ENCODE results near the gene FBXO31. TPM values are rescaled to one million over a fixed set of nuclear protein-coding genes. Genes with fewer than 3 reads are reported as not detected.

FBXO31 gene
- total RNA-seq, 1 experiment from 2014 or later = 18.8 TPM

GRCh38 chr16:87293990-87294389, 89.6 kb downstream of the FBXO31 start:
- TF ChIP-seq EZH2 (IDR thresholded peaks at IDR 0.05; ENCODE audit: low read depth) = no peak
- no peak for TF ChIP-seq CTCF (conservative IDR thresholded peaks at IDR 0.05)
- intact Hi-C loops (cut with micrococcal nuclease; ENCODE audit: unreplicated experiment) = no loop called here
- ChIA-PET POLR2A (ENCODE audit: unreplicated experiment) (no interaction called here), CTCF (no interaction called here)
- Histone ChIP-seq H2AFZ (no peak overlapping the region), H3K79me2 (ENCODE audit: low read depth) (no peaks in the 10 kb centered on the region), H3K36me3 (ENCODE audit: low read depth) (no peaks in the 10 kb centered on the region), H3K4me3 (no peak overlapping the region), H3K9me3 (ENCODE audit: insufficient read depth, low read depth) (no peaks in the 10 kb centered on the region; the same call in 1 of the 2 replicates), H3K4me1 (replicated peaks; ENCODE audit: insufficient read depth) (0 out of 2 replicates have a peak, but pooled peaks cover 9% of the 10 kb centered on the region), H3K9me2 (ENCODE audit: insufficient read depth) (no peaks in the 10 kb centered on the region), H3K27me3 (ENCODE audit: insufficient read depth, low read depth) (no peaks in the 10 kb centered on the region), H3K4me2 (no peak overlapping the region), H3K27ac (no peak overlapping the region), H4K20me1 (ENCODE audit: insufficient read depth) (no peaks in the 10 kb centered on the region), H3F3A (ENCODE audit: insufficient read depth, low read depth) (no peaks in the 10 kb centered on the region)
- no TSS peak for BruUV-seq (replicated peaks)
- DNase-seq = no peak

- no peak overlapping the region for H3K4me2 ChIP-seq
- no peak overlapping the region for H2AFZ ChIP-seq
- BruUV-seq (replicated peaks) = no TSS peak
- H3K9me2 ChIP-seq (ENCODE audit: insufficient read depth) = no peaks in the 10 kb centered on the region
- no peaks in the 10 kb centered on the region for H4K20me1 ChIP-seq (ENCODE audit: insufficient read depth)
- H3K27me3 ChIP-seq (ENCODE audit: insufficient read depth, low read depth) = no peaks in the 10 kb centered on the region
- no peak overlapping the region for H3K4me3 ChIP-seq
- CTCF ChIA-PET = no interaction called here
- H3K27ac ChIP-seq = no peak overlapping the region
- TF ChIP-seq EZH2 (IDR thresholded peaks at IDR 0.05; ENCODE audit: low read depth) (no peak), CTCF (conservative IDR thresholded peaks at IDR 0.05) (no peak)
- H3K36me3 ChIP-seq (ENCODE audit: low read depth) = no peaks in the 10 kb centered on the region
- no peak for DNase-seq
- H3F3A ChIP-seq (ENCODE audit: insufficient read depth, low read depth) = no peaks in the 10 kb centered on the region
- H3K9me3 ChIP-seq (ENCODE audit: insufficient read depth, low read depth) = no peaks in the 10 kb centered on the region; the same call in 1 of the 2 replicates
- intact Hi-C loops (cut with micrococcal nuclease; ENCODE audit: unreplicated experiment) = no loop called here
- H3K4me1 ChIP-seq (replicated peaks; ENCODE audit: insufficient read depth) = 0 out of 2 replicates have a peak, but pooled peaks cover 9% of the 10 kb centered on the region
- H3K79me2 ChIP-seq (ENCODE audit: low read depth) = no peaks in the 10 kb centered on the region
- POLR2A ChIA-PET (ENCODE audit: unreplicated experiment) = no interaction called here
Observed at GRCh38 chr16:87291944-87292343, 91.6 kb downstream of the FBXO31 start.

GRCh38 chr16:87288753-87289362, 94.7 kb downstream of the FBXO31 start:
- no peak for DNase-seq
- H3K4me2 ChIP-seq = no peak overlapping the region
- peaks cover 6% of the 10 kb centered on the region; the same call in 1 of the 2 replicates for H3K9me3 ChIP-seq (ENCODE audit: insufficient read depth, low read depth)
- H3F3A ChIP-seq (ENCODE audit: insufficient read depth, low read depth) = no peaks in the 10 kb centered on the region
- no peaks in the 10 kb centered on the region for H3K79me2 ChIP-seq (ENCODE audit: low read depth)
- no TSS peak for BruUV-seq (replicated peaks)
- H3K4me1 ChIP-seq (replicated peaks; ENCODE audit: insufficient read depth) = no peaks in the 10 kb centered on the region
- H3K36me3 ChIP-seq (ENCODE audit: low read depth) = no peaks in the 10 kb centered on the region
- H3K9me2 ChIP-seq (ENCODE audit: insufficient read depth) = no peaks in the 10 kb centered on the region
- ChIA-PET CTCF (no interaction called here), POLR2A (ENCODE audit: unreplicated experiment) (no interaction called here)
- H3K4me3 ChIP-seq = no peak overlapping the region
- no peaks in the 10 kb centered on the region for H3K27me3 ChIP-seq (ENCODE audit: insufficient read depth, low read depth)
- H3K27ac ChIP-seq = no peak overlapping the region
- no peak for TF ChIP-seq EZH2 (IDR thresholded peaks at IDR 0.05; ENCODE audit: low read depth)
- TF ChIP-seq CTCF (conservative IDR thresholded peaks at IDR 0.05) = no peak
- no peak overlapping the region for H2AFZ ChIP-seq
- intact Hi-C loops (cut with micrococcal nuclease; ENCODE audit: unreplicated experiment) = no loop called here
- H4K20me1 ChIP-seq (ENCODE audit: insufficient read depth) = no peaks in the 10 kb centered on the region

Data from PC-9 (cell line).